ENCODE measurements around the gene FAM193A. TPM values are rescaled to one million over a fixed set of nuclear protein-coding genes. Genes with fewer than 3 reads are reported as not detected.

The FAM193A gene
- total and polyA plus RNA-seq, 11 donors = 9.7 to 21.0 (median 16.3) TPM

- Histone ChIP-seq H3K36me3 (peaks cover 0 to 96% (median 74%) of the 10 kb centered on the region in 9 donors), H3K9me3 (no peaks in the 10 kb centered on the region), H3K4me3 (no peak overlapping the region), H3K27me3 (no peaks in the 10 kb centered on the region), H3K27ac (peak overlapping the region in 1 of 12 donors; percentile 64), H3K4me1 (peaks cover 3 to 41% (median 18%) of the 10 kb centered on the region in 12 donors)
- ATAC-seq (no peak), DNase-seq (no peak)
- TF ChIP-seq, protein P1, sequence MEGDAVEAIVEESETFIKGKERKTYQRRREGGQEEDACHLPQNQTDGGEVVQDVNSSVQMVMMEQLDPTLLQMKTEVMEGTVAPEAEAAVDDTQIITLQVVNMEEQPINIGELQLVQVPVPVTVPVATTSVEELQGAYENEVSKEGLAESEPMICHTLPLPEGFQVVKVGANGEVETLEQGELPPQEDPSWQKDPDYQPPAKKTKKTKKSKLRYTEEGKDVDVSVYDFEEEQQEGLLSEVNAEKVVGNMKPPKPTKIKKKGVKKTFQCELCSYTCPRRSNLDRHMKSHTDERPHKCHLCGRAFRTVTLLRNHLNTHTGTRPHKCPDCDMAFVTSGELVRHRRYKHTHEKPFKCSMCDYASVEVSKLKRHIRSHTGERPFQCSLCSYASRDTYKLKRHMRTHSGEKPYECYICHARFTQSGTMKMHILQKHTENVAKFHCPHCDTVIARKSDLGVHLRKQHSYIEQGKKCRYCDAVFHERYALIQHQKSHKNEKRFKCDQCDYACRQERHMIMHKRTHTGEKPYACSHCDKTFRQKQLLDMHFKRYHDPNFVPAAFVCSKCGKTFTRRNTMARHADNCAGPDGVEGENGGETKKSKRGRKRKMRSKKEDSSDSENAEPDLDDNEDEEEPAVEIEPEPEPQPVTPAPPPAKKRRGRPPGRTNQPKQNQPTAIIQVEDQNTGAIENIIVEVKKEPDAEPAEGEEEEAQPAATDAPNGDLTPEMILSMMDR (IDR thresholded peaks at IDR 0.05) = no peak
- no peak for TF ChIP-seq POLR2A (IDR thresholded peaks at IDR 0.05)
- intact Hi-C loops (cut with DNase I) = no loop called here
- WGBS, 4 donors = 93 to 97% (median 96%) methylated on average over 4 of the region's 4 CpGs
Observed at GRCh38 chr4:2497324-2497723, 39.1 kb upstream of the FAM193A start.

- 89 to 97% (median 92%) methylated on average over 9 of the region's 9 CpGs for WGBS, 4 donors
- DNase-seq = no peak
Observed at GRCh38 chr4:2497931-2498330, 38.5 kb upstream of the FAM193A start.

GRCh38 chr4:2500547-2500946 is 35.9 kb upstream of the FAM193A start:
- TF ChIP-seq, protein P1 (IDR thresholded peaks at IDR 0.05) = no peak
- TF ChIP-seq POLR2A (IDR thresholded peaks at IDR 0.05) = no peak
- DNase-seq = no peak
- Histone ChIP-seq H3K27me3 (no peaks in the 10 kb centered on the region), H3K36me3 (peaks cover 0 to 95% (median 74%) of the 10 kb centered on the region in 9 donors), H3K27ac (no peak overlapping the region), H3K4me1 (peaks cover 0 to 22% (median 3%) of the 10 kb centered on the region in 12 donors), H3K9me3 (no peaks in the 10 kb centered on the region), H3K4me3 (no peak overlapping the region)
- intact Hi-C loops (cut with DNase I) = no loop called here
- no peak for ATAC-seq
- 92 to 100% (median 96%) methylated on average over 2 of the region's 2 CpGs for WGBS, 4 donors

More at GRCh38 chr4:2497931-2498330, 38.5 kb upstream of the FAM193A start:
- Histone ChIP-seq H3K36me3 (peaks cover 0 to 96% (median 72%) of the 10 kb centered on the region in 9 donors), H3K4me1 (peaks cover 0 to 41% (median 16%) of the 10 kb centered on the region in 12 donors), H3K27me3 (no peaks in the 10 kb centered on the region), H3K9me3 (no peaks in the 10 kb centered on the region), H3K4me3 (no peak overlapping the region), H3K27ac (peak overlapping the region in 1 of 12 donors; percentile 64)
- intact Hi-C loops (cut with DNase I) = no loop called here
- ATAC-seq = peak in 3 of 4 donors; percentile 16 to 47 (median 46)
- TF ChIP-seq POLR2A (IDR thresholded peaks at IDR 0.05) = no peak
- TF ChIP-seq, protein P1 (IDR thresholded peaks at IDR 0.05) = no peak

- intact Hi-C loops (cut with DNase I) = no loop called here
- Histone ChIP-seq H3K27ac (no peak overlapping the region), H3K4me3 (no peak overlapping the region), H3K36me3 (peaks cover 0 to 94% (median 72%) of the 10 kb centered on the region in 9 donors), H3K9me3 (no peaks in the 10 kb centered on the region), H3K27me3 (no peaks in the 10 kb centered on the region), H3K4me1 (peaks cover 0 to 17% (median under 1%) of the 10 kb centered on the region in 12 donors)
- no peak for DNase-seq
- WGBS, 4 donors = 86 to 88% (median 88%) methylated on average over 3 to 7 of the region's 7 CpGs
- peak in 1 of 4 donors; percentile 27 for ATAC-seq
- TF ChIP-seq POLR2A (IDR thresholded peaks at IDR 0.05) = no peak
- TF ChIP-seq, protein P1 (IDR thresholded peaks at IDR 0.05) = no peak
Observed at GRCh38 chr4:2501034-2501594, 35.3 kb upstream of the FAM193A start.
